ENCODE measurements around the gene CDCA7L.
"Not testable (repeated sequence)": the region's sequence is repeated elsewhere in the genome, so short reads cannot be mapped to it uniquely, and the experiment has no call there.

Gene CDCA7L

GRCh38 chr7:21942955-21943354 is 2.7 kb downstream of the CDCA7L start:
- no peak for DNase-seq

DNA sequence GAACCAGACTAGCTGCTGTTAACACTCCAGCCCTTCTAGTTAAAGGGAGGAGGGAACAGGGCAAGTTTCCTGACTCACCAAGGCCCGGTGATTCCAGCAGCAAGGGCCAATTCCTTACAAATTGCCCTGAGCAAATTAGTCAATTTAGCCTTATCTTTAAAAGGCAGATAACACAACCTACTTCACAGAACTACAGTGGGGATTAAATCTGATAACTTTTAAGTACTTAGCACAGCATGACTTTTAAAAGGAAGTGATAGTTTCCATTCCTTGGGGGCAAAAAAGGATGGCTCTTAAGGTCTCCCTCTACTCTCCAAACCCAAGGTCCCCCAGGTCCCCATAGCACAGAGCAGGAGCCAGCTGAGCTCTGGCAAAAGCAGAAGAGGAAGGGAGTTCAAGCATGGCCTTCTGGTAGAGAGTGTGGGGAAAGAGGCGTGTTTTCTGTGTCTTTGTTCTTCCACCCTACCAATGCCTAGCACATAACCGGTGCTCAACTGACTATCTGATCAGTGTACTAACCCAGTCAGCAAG is 4.0 kb downstream of the CDCA7L start:
- DNase-seq = no peak

GRCh38 chr7:21939858-21940372 is 5.8 kb downstream of the CDCA7L start:
- no peak for DNase-seq

DNA sequence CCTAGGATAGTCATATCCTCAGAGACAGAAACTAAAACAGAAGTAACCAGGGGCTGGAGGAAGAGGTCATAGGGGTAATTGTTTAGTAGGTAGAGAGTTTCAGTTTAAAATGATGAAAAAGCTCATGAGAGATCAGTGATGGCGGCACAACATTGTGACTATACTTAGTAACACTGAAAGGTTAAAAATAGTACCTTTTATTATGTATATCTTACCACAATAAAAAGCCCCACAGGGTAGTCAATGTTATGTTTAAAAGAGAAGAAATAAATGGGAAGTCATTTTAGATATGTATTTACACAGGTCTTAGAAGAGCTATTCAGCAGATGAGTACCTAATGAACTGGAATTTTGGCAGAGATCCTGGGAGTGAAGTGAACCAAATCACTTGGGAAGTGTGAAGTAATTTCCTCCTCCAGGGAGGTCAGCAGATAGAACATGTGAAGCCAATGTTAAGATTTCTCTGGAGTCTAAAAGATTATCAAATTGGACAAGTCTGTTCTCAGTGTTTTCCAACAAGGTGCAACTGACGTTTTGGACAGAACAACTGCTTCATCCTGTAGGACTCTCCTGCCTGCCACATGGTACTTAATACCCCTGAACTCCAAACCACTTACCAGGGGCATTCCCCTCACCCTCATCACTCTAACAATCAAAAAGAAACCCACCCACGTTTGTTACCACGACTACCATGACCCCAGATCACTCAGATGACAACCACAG is 6.4 kb downstream of the CDCA7L start:
- DNase-seq = peak; percentile 37

DNA sequence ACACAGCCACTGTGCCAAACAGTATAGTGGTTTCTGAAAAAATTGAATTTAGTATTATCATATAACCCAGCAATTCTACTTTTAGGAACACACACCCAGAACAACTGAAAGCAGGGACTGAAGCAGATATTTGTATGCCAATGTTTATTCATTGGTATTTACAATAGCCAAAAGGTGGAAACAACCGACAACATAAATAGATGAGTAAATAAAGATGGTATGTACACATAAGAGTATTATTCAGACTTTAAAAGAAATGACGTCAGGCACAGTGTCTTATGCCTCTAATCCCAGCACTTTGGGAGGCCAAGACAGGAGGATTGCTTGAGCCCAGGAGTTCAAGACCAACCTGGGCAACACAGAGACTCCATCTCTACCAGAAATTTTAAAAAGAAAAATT is 7.2 kb downstream of the CDCA7L start:
- no peak for DNase-seq

DNA sequence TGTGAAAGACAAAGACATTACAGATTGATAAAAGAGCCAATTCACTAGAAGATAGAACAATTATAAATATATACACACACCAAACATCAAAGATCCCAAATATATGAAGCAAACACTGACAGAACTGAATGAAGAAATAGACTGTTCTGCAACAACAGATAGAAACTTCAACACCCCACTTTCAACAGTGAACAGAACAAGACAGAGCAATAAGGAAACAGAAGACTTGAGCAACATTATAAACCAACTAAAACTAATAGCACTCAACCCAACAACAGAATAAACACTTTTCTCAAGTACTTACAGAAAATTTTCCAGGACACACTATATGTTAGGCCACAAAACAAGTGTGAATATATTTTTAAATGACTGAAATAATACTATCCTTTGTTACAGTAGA is 10.9 kb downstream of the CDCA7L start:
- DNase-seq = no peak

DNA sequence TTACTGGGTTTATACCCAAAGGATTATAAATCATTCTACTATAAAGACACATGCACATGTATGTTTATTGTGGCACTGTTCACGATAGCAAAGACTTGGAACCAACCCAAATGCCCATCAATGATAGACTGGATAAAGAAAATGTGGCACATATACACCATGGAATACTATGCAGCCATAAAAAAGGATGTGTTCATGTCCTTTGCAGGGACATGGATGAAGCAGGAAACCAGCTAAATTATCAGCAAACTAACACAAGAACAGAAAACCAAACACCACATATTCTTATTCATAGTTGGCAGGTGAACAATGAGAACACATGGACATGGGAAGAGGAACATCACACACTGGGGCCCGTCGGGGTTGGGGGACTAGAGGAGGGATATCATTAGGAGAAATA is 12.4 kb downstream of the CDCA7L start:
- DNase-seq = not testable (repeated sequence)

- DNase-seq = no peak
Measured at GRCh38 chr7:21927693-21928092, 18.0 kb downstream of the CDCA7L start.

- DNase-seq = no peak
Measured at GRCh38 chr7:21926448-21926847, 19.3 kb downstream of the CDCA7L start.

GRCh38 chr7:21923658-21924057 is 22.0 kb downstream of the CDCA7L start:
- peak; percentile 81 for DNase-seq

- no peak for DNase-seq
Measured at GRCh38 chr7:21922605-21923004, 23.1 kb downstream of the CDCA7L start.

DNA sequence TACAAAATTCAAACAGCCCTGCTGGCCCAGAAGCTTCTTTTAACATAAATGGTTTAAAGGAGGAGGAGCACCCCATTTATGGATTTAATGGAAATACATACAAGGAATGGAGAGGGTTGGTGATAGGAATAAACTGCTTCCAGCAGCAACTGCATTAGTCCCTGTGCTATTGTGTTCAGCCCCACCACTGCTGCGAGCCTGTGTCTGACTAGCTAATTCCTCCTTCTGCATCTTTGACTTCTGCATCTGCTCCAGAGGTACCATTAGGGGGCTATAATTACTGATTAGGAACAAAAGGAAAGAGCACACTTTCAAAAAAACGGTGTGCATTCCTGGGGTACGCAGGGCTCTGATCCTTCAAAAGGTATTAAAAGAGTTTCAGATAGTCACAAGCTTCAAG is 24.8 kb downstream of the CDCA7L start:
- no peak for DNase-seq

DNA sequence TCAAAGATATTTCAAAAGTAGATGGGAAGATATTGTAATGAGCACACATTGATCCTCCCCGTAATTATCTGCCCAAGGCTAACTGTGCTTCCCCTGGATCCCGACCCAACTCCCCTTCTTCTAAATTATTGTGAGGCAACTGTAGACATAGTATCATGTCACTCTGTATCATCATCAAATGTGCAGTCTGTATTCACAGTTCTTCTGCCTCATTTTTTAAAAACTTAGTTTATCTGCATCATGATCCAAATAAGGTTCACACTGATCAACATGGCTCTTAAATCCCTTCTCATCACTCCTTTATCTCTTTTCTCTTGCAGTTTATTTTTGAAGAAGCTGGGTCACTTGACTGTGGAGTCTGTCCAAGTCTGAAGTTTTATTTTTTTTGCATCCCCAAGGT is 27.5 kb downstream of the CDCA7L start:
- no peak for DNase-seq

DNA sequence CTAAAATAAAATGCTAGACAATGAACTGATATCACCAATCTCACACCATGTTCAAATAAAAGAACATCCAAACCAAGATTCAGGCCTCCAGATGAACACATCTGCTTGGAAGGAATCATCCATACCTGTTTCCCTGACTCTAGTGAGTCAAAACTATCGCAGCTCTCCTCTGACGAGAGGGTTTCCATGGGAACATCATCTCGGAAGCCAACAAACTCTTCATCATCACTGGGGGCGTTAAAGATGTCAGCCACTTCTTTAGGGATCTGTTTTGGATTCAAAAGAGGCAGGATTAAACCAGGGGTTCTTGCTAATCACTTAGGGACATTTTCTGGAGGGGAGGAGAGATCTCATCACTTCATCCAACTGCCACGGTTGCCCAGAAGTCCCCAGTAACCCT is 29.1 kb downstream of the CDCA7L start:
- no peak for DNase-seq

- DNase-seq = no peak
Measured at GRCh38 chr7:21916176-21916575, 29.5 kb downstream of the CDCA7L start.

DNA sequence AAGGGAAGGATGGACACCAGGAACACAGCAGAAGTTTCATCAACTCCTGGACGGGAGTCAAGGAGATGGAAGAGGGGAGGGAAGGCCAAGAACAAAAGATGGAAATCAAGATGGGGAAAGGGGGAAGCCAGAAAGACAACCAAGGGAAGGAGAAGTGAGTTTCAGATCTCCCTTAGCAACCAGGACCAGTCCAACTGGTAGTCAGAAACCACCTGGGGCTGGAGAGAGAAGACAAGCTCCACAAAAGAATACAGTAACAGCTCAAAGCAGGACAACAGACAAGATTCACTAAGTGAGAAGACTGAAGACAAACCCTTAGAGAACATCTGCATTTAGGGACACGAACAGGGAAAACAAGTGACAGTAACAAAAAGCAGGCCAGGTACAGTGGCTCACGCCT is 30.6 kb downstream of the CDCA7L start:
- no peak for DNase-seq

DNA sequence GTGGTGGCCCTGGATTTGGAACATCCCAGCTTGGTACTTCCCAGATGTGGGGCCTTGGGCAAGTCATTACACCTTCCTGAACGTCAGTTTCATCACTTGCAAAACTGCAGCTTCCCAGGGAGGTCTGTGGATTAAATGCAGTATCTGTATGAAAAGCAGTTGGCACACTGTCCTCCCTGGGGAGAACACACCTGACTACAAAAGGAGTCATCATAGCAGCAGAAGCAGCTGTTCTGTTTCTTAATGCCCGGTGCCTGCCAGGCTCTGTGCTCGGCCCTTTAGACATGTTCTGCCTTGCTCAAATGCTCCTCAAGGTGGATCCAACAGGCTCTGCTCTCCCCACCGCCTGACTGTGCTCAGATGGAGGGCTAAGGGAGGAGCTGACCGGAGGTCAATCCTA is 31.0 kb downstream of the CDCA7L start:
- no peak for DNase-seq

- DNase-seq = no peak
Measured at GRCh38 chr7:21912931-21913780, 32.5 kb downstream of the CDCA7L start.

DNA sequence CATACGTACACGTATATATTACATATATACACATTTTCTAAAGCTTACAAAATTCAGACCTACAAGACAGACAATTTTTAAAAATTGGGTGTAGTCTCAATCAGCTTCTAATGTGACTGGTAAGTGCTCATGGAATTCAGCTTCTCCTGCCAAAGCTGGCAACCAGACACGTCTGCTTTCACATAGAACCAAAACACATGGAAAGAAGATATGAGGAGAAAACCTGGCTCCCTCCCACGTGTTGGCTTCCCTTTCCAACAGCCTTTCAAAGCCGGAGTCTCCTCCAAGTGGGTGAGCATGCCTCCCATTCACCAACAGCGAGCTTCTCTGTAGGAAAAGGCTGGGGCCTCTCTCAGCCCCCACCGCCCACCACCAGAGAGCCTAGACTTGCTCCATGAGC is 33.4 kb downstream of the CDCA7L start:
- DNase-seq = no peak

DNA sequence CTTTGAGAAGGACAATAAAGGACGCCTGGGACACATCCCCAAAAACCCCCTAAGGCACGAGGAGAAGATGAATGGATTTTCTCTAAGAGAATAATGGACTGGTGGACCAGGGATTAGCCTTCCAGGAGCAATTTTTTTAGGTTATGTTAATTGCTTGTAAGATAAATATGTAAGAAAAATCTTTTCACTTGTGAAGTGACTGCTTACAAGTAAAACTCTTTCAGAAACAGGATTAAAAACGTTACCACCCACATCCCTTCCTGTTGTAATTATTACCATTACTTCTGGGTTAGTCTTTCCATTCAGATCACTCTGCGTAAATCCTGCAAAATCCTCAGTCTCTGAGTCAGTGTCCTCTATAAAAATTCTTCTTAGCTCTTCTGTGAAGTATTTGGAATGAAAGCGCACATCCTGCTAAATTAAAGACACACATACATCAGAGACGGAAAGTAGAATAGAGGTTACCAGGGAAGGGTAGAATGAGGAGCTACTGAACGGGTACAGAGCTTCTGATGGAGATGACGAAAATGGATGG is 34.3 kb downstream of the CDCA7L start:
- no peak for DNase-seq

GRCh38 chr7:21910253-21910652 is 35.4 kb downstream of the CDCA7L start:
- no peak for DNase-seq

GRCh38 chr7:21908746-21909145 is 37.0 kb downstream of the CDCA7L start:
- DNase-seq = no peak

- no peak for DNase-seq
Measured at GRCh38 chr7:21903020-21903786, 42.5 kb downstream of the CDCA7L start.

Measured in NCI-H1105 (cell line).